H1 (cell line): Measurements from ENCODE around the gene GRIA4. TPM values are rescaled to one million over a fixed set of nuclear protein-coding genes. Genes with fewer than 3 reads are reported as not detected.

Source experiments
- CHD1 ChIP-seq: IDR thresholded peaks from 2 replicates; pipeline ENCODE4 v1.6.1; 2012; ENCODE audit warnings: low read depth, low read length, improper control_type of control experiment
- CHD2 ChIP-seq: IDR thresholded peaks from 2 replicates; pipeline ENCODE4 v1.6.1; 2012; ENCODE audit warnings: low read length, improper control_type of control experiment
- GTF2F1 ChIP-seq: IDR thresholded peaks from 2 replicates; pipeline ENCODE4 v1.6.1; 2012; ENCODE audit warnings: low read depth, low read length, improper control_type of control experiment, borderline replicate concordance
- RBBP5 ChIP-seq: IDR thresholded peaks from 2 replicates; pipeline ENCODE4 v1.7.1; 2012; ENCODE audit warnings: low read depth, mild to moderate bottlenecking, inconsistent platforms, low read length, moderate library complexity, borderline replicate concordance
- SIX5 ChIP-seq: IDR thresholded peaks from 2 replicates; pipeline ENCODE4 v1.6.1; 2011; ENCODE audit warnings: mild to moderate bottlenecking, low read depth, low read length
- SP2 ChIP-seq: IDR thresholded peaks from 2 replicates; pipeline ENCODE4 v1.6.1; 2012; ENCODE audit warnings: mild to moderate bottlenecking, low read length, inconsistent platforms
- YY1 ChIP-seq: IDR thresholded peaks from 2 replicates; pipeline ENCODE4 v1.6.1; 2011; ENCODE audit warnings: low read depth, mild to moderate bottlenecking, low read length
- polyA plus RNA-seq, 7 experiments: library from polyadenylated mRNA; depleted of rRNA in 3 of 7; stranded (reverse) in 5 of 7; unstranded in 2 of 7; fragments of >200 nt in 5 of 7; fragments of 200-250 nt in 2 of 7; gene quantifications; 1 replicate in 5 of 7; 2 replicates in 1 of 7; 4 replicates in 1 of 7; pipeline versions ENCODE4 v1.2.1 to v1.2.3, GENCODE V29; 2011 to 2013; ENCODE audit warnings: missing spikeins in 2 of 7, mixed read lengths in 2 of 7
- total RNA-seq: library from RNA; stranded (reverse); fragmentation: NEBNext Ultra II Directional; extraction: Animal tissue kit (Norgen Biotek cat#: 25700); gene quantifications from 2 replicates; pipeline ENCODE4 v1.2.1, GENCODE V29; 2021
- TF ChIP-seq, protein P1 (sequence below): IDR thresholded peaks from 2 replicates; pipeline ENCODE4 v1.6.1; 2012; ENCODE audit warnings: inconsistent platforms
- TF ChIP-seq, protein P2 (sequence below): IDR thresholded peaks from 2 replicates; pipeline ENCODE4 v1.6.1; 2011; ENCODE audit warnings: low read depth, mild to moderate bottlenecking, low read length; ENCODE audit not compliant: insufficient read depth

The GRIA4 gene
- total and polyA plus RNA-seq, 2 of the 8 experiments (the other 6 are each of a cell fraction or from before 2014, with no cell fraction given): 12.5 to 21.8 TPM

DNA sequence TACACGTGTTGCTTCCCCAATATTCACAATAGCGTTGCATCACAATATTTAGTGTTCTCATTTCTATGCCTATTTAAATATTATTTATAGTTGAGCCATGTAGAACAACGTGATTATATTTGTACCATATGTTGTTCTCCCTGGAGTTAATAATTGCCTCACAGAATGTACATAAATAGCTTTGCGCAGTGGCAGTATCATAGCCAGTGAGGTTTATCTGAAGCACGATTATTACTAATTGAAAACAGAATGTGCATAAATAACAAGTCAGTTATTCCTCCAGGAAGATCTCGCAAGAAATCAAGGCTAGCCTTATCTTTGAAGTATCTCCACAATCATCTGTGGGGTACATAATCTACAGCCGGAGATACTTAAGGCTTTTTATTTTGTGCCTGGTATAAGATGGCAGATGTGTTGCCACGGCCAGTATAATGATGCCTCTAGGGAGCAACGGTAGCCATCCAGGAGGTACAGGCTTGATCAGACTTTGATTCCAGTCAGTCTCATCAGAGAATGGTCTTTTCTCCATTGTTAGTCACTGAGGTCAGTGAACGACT lies 214.7 kb downstream of the GRIA4 start (continued):
- TF ChIP-seq, protein P1, sequence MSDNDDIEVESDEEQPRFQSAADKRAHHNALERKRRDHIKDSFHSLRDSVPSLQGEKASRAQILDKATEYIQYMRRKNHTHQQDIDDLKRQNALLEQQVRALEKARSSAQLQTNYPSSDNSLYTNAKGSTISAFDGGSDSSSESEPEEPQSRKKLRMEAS: no peak
- TF ChIP-seq YY1: no peak
- no peak for TF ChIP-seq GTF2F1
- TF ChIP-seq CHD2: no peak
- TF ChIP-seq SP2: no peak
- TF ChIP-seq, protein P2, sequence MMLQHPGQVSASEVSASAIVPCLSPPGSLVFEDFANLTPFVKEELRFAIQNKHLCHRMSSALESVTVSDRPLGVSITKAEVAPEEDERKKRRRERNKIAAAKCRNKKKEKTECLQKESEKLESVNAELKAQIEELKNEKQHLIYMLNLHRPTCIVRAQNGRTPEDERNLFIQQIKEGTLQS: no peak
- no peak for TF ChIP-seq RBBP5
- no peak for TF ChIP-seq CHD1
- no peak for TF ChIP-seq SIX5
